Measurements from ENCODE around the gene SDCCAG8.
"Not testable (repeated sequence)": the region's sequence is repeated elsewhere in the genome, so short reads cannot be mapped to it uniquely, and the experiment has no call there.

Gene SDCCAG8

GRCh38 chr1:243255791-243256512 lies at the start of gene SDCCAG8:
SDCCAG8 (plus strand) TSS chr1:243256041; CDS start chr1:243256174, 133 bp downstream.
- Histone ChIP-seq H3K36me3 (ENCODE audit: control insufficient read depth, insufficient read depth, low read length) (no peaks in the 10 kb centered on the region), H3K9me3 (ENCODE audit: control insufficient read depth, insufficient read depth, low read length) (no peaks in the 10 kb centered on the region), H3K4me3 (ENCODE audit: low read length) (peak within 1 kb of the TSS; percentile 90), H3K4me1 (ENCODE audit: control insufficient read depth, insufficient read depth, low read length) (peaks cover 2% of the 10 kb centered on the region; the same call in 1 of the 2 replicates), H3K27me3 (ENCODE audit: control insufficient read depth, insufficient read depth, low read length) (no peaks in the 10 kb centered on the region), H3K27ac (ENCODE audit: low read length) (no peak within 1 kb of the TSS)
- peak; percentile 99 for DNase-seq (ENCODE audit: low read depth, low spot score)
- WGBS (ENCODE audit: insufficient coverage, insufficient read length), result no CpG with 5 or more reads among the region's 32 CpGs

DNA sequence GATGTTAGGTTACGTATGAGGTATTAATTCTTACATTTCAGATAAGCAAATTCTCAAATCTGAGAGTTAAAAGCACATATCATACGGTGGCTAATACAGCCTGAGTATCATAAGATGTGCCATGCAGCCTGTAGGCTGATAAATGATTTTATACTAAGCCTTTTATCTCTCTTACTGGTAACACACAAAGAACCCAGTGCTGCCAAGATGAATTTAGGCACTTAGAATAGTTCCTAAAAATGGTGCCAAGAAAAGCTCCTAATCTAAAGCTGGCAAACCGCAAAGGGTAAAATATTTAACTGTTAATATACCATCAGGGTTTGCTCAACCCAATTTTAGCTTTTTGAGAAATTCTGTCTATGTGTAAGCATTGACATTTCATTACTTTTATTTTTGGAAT lies 43.9 kb upstream of the SDCCAG8 start:
- H3K36me3 ChIP-seq (ENCODE audit: control insufficient read depth, insufficient read depth, low read length); DNase-seq (ENCODE audit: low read depth, low spot score); H3K4me1 ChIP-seq (ENCODE audit: control insufficient read depth, insufficient read depth, low read length); H3K9me3 ChIP-seq (ENCODE audit: control insufficient read depth, insufficient read depth, low read length); H3K4me3 ChIP-seq (ENCODE audit: low read length); H3K27me3 ChIP-seq (ENCODE audit: control insufficient read depth, insufficient read depth, low read length); H3K27ac ChIP-seq (ENCODE audit: low read length): not testable (repeated sequence)
- WGBS (ENCODE audit: insufficient coverage, insufficient read length), result no CpG with 5 or more reads among the region's 3 CpGs

GRCh38 chr1:243213045-243213787 lies 42.6 kb upstream of the SDCCAG8 start:
- Histone ChIP-seq H3K9me3 (ENCODE audit: control insufficient read depth, insufficient read depth, low read length) (no peaks in the 10 kb centered on the region), H3K36me3 (ENCODE audit: control insufficient read depth, insufficient read depth, low read length) (no peaks in the 10 kb centered on the region; the same call in 1 of the 2 replicates), H3K4me1 (ENCODE audit: control insufficient read depth, insufficient read depth, low read length) (no peaks in the 10 kb centered on the region), H3K27ac (ENCODE audit: low read length) (no peak overlapping the region), H3K4me3 (ENCODE audit: low read length) (no peak overlapping the region), H3K27me3 (ENCODE audit: control insufficient read depth, insufficient read depth, low read length) (no peaks in the 10 kb centered on the region)
- WGBS (ENCODE audit: insufficient coverage, insufficient read length), result 100% methylated on average over 1 of the region's 4 CpGs
- no peak for DNase-seq (ENCODE audit: low read depth, low spot score)

- not testable (repeated sequence) for H3K4me1 ChIP-seq (ENCODE audit: control insufficient read depth, insufficient read depth, low read length); H3K9me3 ChIP-seq (ENCODE audit: control insufficient read depth, insufficient read depth, low read length); H3K36me3 ChIP-seq (ENCODE audit: control insufficient read depth, insufficient read depth, low read length); DNase-seq (ENCODE audit: low read depth, low spot score); H3K4me3 ChIP-seq (ENCODE audit: low read length); H3K27ac ChIP-seq (ENCODE audit: low read length); H3K27me3 ChIP-seq (ENCODE audit: control insufficient read depth, insufficient read depth, low read length)
- no CpG with 5 or more reads among the region's 12 CpGs for WGBS (ENCODE audit: insufficient coverage, insufficient read length)
Measured at GRCh38 chr1:243215276-243215875, 40.5 kb upstream of the SDCCAG8 start.

GRCh38 chr1:243216741-243217140 lies 39.1 kb upstream of the SDCCAG8 start:
- H3K27ac ChIP-seq (ENCODE audit: low read length), result no peak overlapping the region
- H3K36me3 ChIP-seq (ENCODE audit: control insufficient read depth, insufficient read depth, low read length), result no peaks in the 10 kb centered on the region; the same call in 1 of the 2 replicates
- H3K9me3 ChIP-seq (ENCODE audit: control insufficient read depth, insufficient read depth, low read length), result no peaks in the 10 kb centered on the region
- no peaks in the 10 kb centered on the region for H3K4me1 ChIP-seq (ENCODE audit: control insufficient read depth, insufficient read depth, low read length)
- WGBS (ENCODE audit: insufficient coverage, insufficient read length), result no CpG with 5 or more reads among the region's 2 CpGs
- no peak overlapping the region for H3K4me3 ChIP-seq (ENCODE audit: low read length)
- H3K27me3 ChIP-seq (ENCODE audit: control insufficient read depth, insufficient read depth, low read length), result no peaks in the 10 kb centered on the region
- no peak for DNase-seq (ENCODE audit: low read depth, low spot score)

DNA sequence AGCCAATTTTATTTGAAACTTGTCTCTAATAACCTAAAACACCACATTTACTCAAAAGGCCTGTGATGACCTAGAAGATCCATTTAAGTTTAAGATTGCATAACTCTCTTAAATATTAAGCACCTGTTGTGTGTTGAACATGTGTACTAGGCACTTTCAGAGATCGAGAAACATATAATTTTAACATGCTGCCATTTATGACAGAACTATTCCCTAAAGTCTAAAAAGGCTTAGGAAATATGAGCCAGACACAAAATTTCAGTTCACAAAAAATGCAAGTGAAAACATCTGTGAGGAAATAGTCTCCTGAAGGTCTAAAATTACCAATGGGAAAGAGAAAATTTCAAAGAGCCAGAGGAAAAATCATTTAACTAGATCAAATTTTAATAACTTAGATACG lies 38.5 kb upstream of the SDCCAG8 start:
- Histone ChIP-seq H3K27ac (ENCODE audit: low read length) (no peak overlapping the region), H3K36me3 (ENCODE audit: control insufficient read depth, insufficient read depth, low read length) (no peaks in the 10 kb centered on the region; the same call in 1 of the 2 replicates), H3K9me3 (ENCODE audit: control insufficient read depth, insufficient read depth, low read length) (no peaks in the 10 kb centered on the region), H3K4me1 (ENCODE audit: control insufficient read depth, insufficient read depth, low read length) (no peaks in the 10 kb centered on the region), H3K4me3 (ENCODE audit: low read length) (no peak overlapping the region), H3K27me3 (ENCODE audit: control insufficient read depth, insufficient read depth, low read length) (no peaks in the 10 kb centered on the region)
- DNase-seq (ENCODE audit: low read depth, low spot score), result no peak
- no CpG with 5 or more reads among the region's 2 CpGs for WGBS (ENCODE audit: insufficient coverage, insufficient read length)

DNA sequence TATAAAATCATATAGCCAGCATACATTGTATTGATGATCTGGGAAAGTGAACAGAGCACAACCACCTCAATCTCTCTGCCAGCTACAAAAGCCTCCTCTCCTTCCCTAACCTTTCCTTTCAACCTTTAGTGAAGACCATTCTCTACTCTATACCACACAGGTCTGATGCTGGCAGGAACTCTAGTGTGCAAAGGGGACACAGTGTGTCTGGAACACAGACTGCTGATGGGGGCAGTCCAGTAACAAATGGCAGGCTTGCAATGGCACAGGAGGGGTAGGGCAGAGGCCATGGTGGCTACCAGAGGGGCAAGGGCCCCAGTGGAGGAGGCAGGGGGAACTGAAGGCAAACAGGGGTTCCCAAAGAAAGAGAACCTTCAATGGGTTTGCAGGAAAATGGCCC lies 37.8 kb upstream of the SDCCAG8 start:
- Histone ChIP-seq H3K36me3 (ENCODE audit: control insufficient read depth, insufficient read depth, low read length) (no peaks in the 10 kb centered on the region), H3K9me3 (ENCODE audit: control insufficient read depth, insufficient read depth, low read length) (no peaks in the 10 kb centered on the region), H3K4me3 (ENCODE audit: low read length) (no peak overlapping the region), H3K27ac (ENCODE audit: low read length) (no peak overlapping the region), H3K27me3 (ENCODE audit: control insufficient read depth, insufficient read depth, low read length) (no peaks in the 10 kb centered on the region), H3K4me1 (ENCODE audit: control insufficient read depth, insufficient read depth, low read length) (no peaks in the 10 kb centered on the region)
- DNase-seq (ENCODE audit: low read depth, low spot score), result no peak

DNA sequence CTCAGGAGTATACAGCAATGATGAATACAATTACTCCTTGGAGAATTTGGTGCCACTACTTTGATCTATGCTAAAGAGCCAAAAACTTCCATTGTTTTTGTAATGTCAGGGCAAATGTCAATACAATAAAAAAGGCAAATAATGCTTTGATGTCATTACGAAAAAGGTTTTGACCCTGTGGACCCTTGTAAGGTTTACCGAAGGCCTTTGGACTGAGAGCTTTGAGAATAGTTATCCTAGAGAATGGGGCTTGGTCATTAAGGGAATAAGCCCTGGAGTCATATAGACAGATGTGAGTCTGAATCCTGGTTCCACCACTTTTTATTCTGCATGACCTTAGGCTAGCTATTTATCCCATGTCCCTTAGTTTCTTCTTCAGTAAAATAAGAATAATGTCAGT lies 28.2 kb upstream of the SDCCAG8 start:
- no peaks in the 10 kb centered on the region for H3K27me3 ChIP-seq (ENCODE audit: control insufficient read depth, insufficient read depth, low read length)
- H3K9me3 ChIP-seq (ENCODE audit: control insufficient read depth, insufficient read depth, low read length), result no peaks in the 10 kb centered on the region
- H3K4me3 ChIP-seq (ENCODE audit: low read length), result no peak overlapping the region
- H3K36me3 ChIP-seq (ENCODE audit: control insufficient read depth, insufficient read depth, low read length), result 0 out of 2 replicates have a peak, but pooled peaks cover 3% of the 10 kb centered on the region
- no CpG with 5 or more reads among the region's 2 CpGs for WGBS (ENCODE audit: insufficient coverage, insufficient read length)
- no peaks in the 10 kb centered on the region for H3K4me1 ChIP-seq (ENCODE audit: control insufficient read depth, insufficient read depth, low read length)
- no peak overlapping the region for H3K27ac ChIP-seq (ENCODE audit: low read length)
- no peak for DNase-seq (ENCODE audit: low read depth, low spot score)

GRCh38 chr1:243229526-243229925 lies 26.3 kb upstream of the SDCCAG8 start:
- Histone ChIP-seq H3K4me3 (ENCODE audit: low read length) (no peak overlapping the region), H3K9me3 (ENCODE audit: control insufficient read depth, insufficient read depth, low read length) (no peaks in the 10 kb centered on the region), H3K27ac (ENCODE audit: low read length) (no peak overlapping the region), H3K36me3 (ENCODE audit: control insufficient read depth, insufficient read depth, low read length) (0 out of 2 replicates have a peak, but pooled peaks cover 3% of the 10 kb centered on the region), H3K27me3 (ENCODE audit: control insufficient read depth, insufficient read depth, low read length) (no peaks in the 10 kb centered on the region), H3K4me1 (ENCODE audit: control insufficient read depth, insufficient read depth, low read length) (no peaks in the 10 kb centered on the region)
- DNase-seq (ENCODE audit: low read depth, low spot score), result no peak
- no CpG with 5 or more reads among the region's 1 CpG for WGBS (ENCODE audit: insufficient coverage, insufficient read length)

GRCh38 chr1:243230914-243231313 lies 24.9 kb upstream of the SDCCAG8 start:
- DNase-seq (ENCODE audit: low read depth, low spot score), result no peak
- no peaks in the 10 kb centered on the region for H3K9me3 ChIP-seq (ENCODE audit: control insufficient read depth, insufficient read depth, low read length)
- H3K36me3 ChIP-seq (ENCODE audit: control insufficient read depth, insufficient read depth, low read length), result 0 out of 2 replicates have a peak, but pooled peaks cover 3% of the 10 kb centered on the region
- no peaks in the 10 kb centered on the region for H3K4me1 ChIP-seq (ENCODE audit: control insufficient read depth, insufficient read depth, low read length)
- no peak overlapping the region for H3K27ac ChIP-seq (ENCODE audit: low read length)
- no peaks in the 10 kb centered on the region for H3K27me3 ChIP-seq (ENCODE audit: control insufficient read depth, insufficient read depth, low read length)
- no peak overlapping the region for H3K4me3 ChIP-seq (ENCODE audit: low read length)
